ENCODE data around the gene EHMT1. TPM values are rescaled to one million over a fixed set of nuclear protein-coding genes. Genes with fewer than 3 reads are reported as not detected.

EHMT1 gene
- total RNA-seq, 1 donor from 2014 or later = 159 TPM

DNA sequence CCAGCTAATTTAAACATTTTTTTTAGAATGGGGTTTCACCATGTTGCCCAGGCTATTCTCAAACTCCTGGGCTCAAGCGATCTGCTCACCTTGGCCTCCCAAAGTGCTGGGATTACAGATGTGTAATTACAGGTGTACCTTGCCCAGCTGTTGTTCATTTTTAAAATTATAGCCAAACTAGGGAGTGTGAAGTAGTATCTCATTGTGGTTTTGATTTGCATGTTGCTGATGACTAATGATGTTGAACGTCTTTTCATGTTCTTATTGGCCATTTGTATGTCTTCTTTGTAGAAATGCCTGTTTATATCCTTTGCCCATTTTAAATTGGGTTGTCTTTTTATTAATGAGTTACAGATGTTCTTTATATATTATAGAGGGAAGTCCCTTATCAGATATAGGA lies 31.5 kb downstream of the EHMT1 start:
- Mint-ChIP-seq H3K9me3 (ENCODE audit: low read depth) (no peaks in the 10 kb centered on the region), H3K4me1 (ENCODE audit: low read depth) (peaks cover 8% of the 10 kb centered on the region), H3K36me3 (ENCODE audit: insufficient read depth) (peaks cover 9% of the 10 kb centered on the region), H3K4me3 (ENCODE audit: low read depth) (no peak overlapping the region), H3K27ac (no peak overlapping the region), H3K27me3 (no peaks in the 10 kb centered on the region)
- TF ChIP-seq, protein P1, sequence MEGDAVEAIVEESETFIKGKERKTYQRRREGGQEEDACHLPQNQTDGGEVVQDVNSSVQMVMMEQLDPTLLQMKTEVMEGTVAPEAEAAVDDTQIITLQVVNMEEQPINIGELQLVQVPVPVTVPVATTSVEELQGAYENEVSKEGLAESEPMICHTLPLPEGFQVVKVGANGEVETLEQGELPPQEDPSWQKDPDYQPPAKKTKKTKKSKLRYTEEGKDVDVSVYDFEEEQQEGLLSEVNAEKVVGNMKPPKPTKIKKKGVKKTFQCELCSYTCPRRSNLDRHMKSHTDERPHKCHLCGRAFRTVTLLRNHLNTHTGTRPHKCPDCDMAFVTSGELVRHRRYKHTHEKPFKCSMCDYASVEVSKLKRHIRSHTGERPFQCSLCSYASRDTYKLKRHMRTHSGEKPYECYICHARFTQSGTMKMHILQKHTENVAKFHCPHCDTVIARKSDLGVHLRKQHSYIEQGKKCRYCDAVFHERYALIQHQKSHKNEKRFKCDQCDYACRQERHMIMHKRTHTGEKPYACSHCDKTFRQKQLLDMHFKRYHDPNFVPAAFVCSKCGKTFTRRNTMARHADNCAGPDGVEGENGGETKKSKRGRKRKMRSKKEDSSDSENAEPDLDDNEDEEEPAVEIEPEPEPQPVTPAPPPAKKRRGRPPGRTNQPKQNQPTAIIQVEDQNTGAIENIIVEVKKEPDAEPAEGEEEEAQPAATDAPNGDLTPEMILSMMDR (IDR thresholded peaks at IDR 0.05; ENCODE audit: unreplicated experiment) = no peak
- no peak for DNase-seq (ENCODE audit: low spot score, unreplicated experiment)

DNA sequence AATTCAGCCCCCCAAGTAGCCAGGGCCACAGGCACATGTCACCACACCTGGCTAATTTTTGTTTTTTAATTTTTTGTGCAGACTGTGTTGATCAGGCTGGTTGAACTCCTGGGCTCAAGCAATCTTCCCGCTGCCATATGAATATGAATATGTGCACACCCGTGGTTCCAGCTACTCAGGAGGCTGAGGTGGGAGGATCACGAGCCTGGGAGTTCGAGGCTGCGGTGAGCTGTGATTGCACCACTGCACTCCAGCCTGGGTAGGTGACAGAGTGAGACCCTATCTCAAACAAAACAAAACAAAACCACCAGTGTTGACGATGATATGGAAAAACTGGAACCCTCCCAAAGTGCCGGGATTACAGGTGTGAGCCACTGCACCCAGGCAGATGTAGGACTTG lies 32.0 kb downstream of the EHMT1 start:
- peaks cover 6% of the 10 kb centered on the region for H3K4me1 Mint-ChIP-seq (ENCODE audit: low read depth)
- peak overlapping the region; percentile 41 for H3K27ac Mint-ChIP-seq

DNA sequence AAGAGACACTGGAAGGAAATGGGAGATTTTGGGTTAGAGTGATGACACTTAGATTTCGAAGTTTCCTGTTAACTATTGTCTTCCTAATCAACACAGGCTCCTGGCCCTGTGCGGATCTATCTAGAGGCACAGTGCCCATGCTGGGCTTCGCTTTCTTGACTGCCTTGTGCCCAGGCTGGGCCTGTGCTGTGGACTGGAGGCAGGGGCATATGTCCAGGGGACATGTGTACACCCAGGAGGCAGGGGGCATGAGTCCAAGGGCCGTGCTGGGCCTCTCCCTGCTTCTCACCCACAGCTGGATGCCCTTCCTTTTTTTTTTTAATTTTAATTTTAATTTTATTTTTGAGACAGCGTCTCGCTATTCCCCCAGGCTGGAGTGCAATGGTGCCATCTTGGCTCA lies 37.6 kb downstream of the EHMT1 start:
- Mint-ChIP-seq H3K4me3 (ENCODE audit: low read depth) (no peak overlapping the region), H3K27ac (no peak overlapping the region), H3K4me1 (ENCODE audit: low read depth) (no peaks in the 10 kb centered on the region), H3K9me3 (ENCODE audit: low read depth) (no peaks in the 10 kb centered on the region), H3K27me3 (no peaks in the 10 kb centered on the region), H3K36me3 (ENCODE audit: insufficient read depth) (peaks cover 3% of the 10 kb centered on the region)
- TF ChIP-seq, protein P1 (IDR thresholded peaks at IDR 0.05; ENCODE audit: unreplicated experiment) = no peak
- no peak for DNase-seq (ENCODE audit: low spot score, unreplicated experiment)

More for the DNA sequence above, 32.0 kb downstream of the EHMT1 start:
- Mint-ChIP-seq H3K36me3 (ENCODE audit: insufficient read depth) (peaks cover 8% of the 10 kb centered on the region), H3K27me3 (no peaks in the 10 kb centered on the region), H3K9me3 (ENCODE audit: low read depth) (no peaks in the 10 kb centered on the region), H3K4me3 (ENCODE audit: low read depth) (no peak overlapping the region)
- DNase-seq (ENCODE audit: low spot score, unreplicated experiment) = no peak
- TF ChIP-seq, protein P1 (IDR thresholded peaks at IDR 0.05; ENCODE audit: unreplicated experiment) = no peak

DNA sequence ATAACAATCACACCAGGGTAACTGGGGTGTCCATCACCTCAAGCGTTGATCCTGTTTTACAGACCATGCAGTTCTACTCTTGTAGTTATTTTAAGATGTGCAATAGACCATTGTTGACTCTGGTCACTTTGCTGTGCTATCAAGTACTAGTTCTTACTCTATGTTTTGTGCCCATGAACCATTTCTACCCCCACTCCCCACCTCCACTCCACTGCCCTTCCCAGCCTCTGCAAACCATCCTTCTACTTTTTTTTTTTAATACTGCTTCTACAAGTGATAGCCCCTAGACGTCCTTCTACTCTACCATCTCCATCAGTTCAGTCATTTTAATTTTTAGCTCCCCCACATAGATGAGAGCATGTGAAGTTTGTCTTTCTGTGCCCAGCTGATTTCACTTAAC lies 38.8 kb downstream of the EHMT1 start:
- Mint-ChIP-seq H3K4me3 (ENCODE audit: low read depth) (no peak overlapping the region), H3K4me1 (ENCODE audit: low read depth) (no peaks in the 10 kb centered on the region), H3K27ac (no peak overlapping the region), H3K36me3 (ENCODE audit: insufficient read depth) (peaks cover 3% of the 10 kb centered on the region), H3K27me3 (no peaks in the 10 kb centered on the region), H3K9me3 (ENCODE audit: low read depth) (no peaks in the 10 kb centered on the region)
- DNase-seq (ENCODE audit: low spot score, unreplicated experiment) = no peak
- TF ChIP-seq, protein P1 (IDR thresholded peaks at IDR 0.05; ENCODE audit: unreplicated experiment) = no peak

DNA sequence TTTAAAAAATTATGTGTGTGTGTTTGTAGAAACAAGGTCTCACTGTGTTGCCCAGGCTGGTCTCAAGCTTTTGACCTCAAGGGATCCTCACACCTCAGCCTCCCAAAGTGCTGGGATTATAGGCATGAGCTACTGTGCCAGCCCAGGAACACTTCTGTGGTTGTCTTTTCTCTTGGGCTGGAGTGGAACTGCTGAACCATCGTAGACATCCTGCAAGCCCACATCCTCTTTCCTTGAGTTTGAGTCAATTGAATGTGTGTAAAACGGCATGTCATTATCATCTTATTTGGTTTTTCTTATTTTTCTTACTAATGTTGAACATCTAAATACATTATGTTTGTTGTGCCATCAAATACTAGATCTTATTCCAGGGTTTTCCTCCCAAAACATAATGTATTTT lies 40.0 kb downstream of the EHMT1 start:
- H3K27me3 Mint-ChIP-seq = no peaks in the 10 kb centered on the region
- DNase-seq (ENCODE audit: low spot score, unreplicated experiment) = no peak
- TF ChIP-seq, protein P1 (IDR thresholded peaks at IDR 0.05; ENCODE audit: unreplicated experiment) = no peak
- peaks cover 5% of the 10 kb centered on the region for H3K4me1 Mint-ChIP-seq (ENCODE audit: low read depth)
- peaks cover 3% of the 10 kb centered on the region for H3K36me3 Mint-ChIP-seq (ENCODE audit: insufficient read depth)
- H3K9me3 Mint-ChIP-seq (ENCODE audit: low read depth) = no peaks in the 10 kb centered on the region
- H3K4me3 Mint-ChIP-seq (ENCODE audit: low read depth) = no peak overlapping the region
- H3K27ac Mint-ChIP-seq = no peak overlapping the region
